GM18907 (cell line): ENCODE data around the gene ARHGEF1.
"Not testable (repeated sequence)": the region's sequence is repeated elsewhere in the genome, so short reads cannot be mapped to it uniquely, and the experiment has no call there.

Experiments
- ATAC-seq: cut with Tn5 transposase; IDR thresholded peaks from one replicate; pipeline ENCODE4 v1.9.1; 2021; ENCODE audit warnings: mild to moderate bottlenecking, moderate library complexity; ENCODE audit not compliant: unreplicated experiment

Gene ARHGEF1

GRCh38 chr19:41929536-41930071, 46.6 kb downstream of the ARHGEF1 start:
- no peak for ATAC-seq

GRCh38 chr19:41930322-41930722, 47.3 kb downstream of the ARHGEF1 start:
- no peak for ATAC-seq

GRCh38 chr19:41930926-41931592, 48.1 kb downstream of the ARHGEF1 start:
- no peak for ATAC-seq

GRCh38 chr19:41932259-41932719, 49.3 kb downstream of the ARHGEF1 start:
- no peak for ATAC-seq

DNA sequence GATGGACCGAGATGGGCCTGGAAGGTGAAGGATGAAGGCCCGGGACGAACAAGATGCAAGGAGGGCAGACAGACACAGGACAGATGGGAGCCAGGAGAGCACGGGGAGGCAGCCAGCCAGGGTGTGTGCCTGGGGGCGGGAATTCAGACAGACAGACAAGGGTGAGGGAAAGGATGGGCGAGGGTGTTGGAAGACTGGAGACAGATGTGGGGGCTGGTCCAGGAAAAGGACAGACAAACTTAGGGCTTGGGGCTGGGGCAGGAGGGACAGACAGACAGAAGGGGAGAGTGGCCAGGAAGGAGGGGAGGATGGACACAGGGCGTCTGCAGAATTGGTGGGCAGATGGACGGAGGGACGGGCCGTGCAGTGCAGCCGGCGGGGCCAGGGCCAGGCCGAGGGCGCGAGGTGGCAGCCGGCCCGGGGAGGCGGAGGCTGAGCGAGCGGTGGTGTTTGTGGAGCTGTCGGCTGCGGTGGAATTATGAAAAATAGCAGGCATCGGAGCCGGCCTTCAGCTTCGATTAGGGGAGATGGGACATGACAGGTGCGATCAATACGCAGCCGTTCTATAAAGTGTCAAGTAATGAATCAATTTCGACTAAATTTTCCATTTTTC, 49.8 kb downstream of the ARHGEF1 start:
- no peak for ATAC-seq

- ATAC-seq, result no peak
Measured at GRCh38 chr19:41933693-41934426, 50.9 kb downstream of the ARHGEF1 start.

DNA sequence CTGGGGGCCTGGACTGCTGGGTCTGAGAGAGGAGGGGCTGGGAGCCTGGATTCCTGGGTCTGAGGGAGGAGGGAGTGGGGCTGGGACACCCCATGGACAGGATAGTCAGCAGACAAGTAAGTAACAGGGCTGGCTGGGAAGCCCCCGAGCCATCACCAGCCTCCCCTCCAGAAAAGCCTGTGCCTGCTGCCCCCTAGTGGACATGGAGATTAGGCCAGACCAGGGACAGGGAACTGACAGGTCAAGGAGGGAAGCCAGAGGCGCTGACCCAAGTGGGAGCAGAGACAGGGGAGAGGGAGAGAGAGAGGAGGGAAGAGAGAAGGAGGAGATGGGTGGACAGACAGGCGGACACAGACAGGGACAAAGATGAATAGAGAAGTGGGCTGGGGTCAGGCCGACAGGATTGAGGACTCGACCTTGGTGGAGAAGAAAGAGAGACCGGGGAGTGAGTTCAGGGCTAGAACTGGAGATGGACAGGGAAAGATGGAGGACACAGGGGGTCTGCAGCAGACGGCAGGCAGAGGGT, 51.9 kb downstream of the ARHGEF1 start:
- ATAC-seq, result peak; percentile 65

- no peak for ATAC-seq
Measured at GRCh38 chr19:41935760-41936415, 52.9 kb downstream of the ARHGEF1 start.

DNA sequence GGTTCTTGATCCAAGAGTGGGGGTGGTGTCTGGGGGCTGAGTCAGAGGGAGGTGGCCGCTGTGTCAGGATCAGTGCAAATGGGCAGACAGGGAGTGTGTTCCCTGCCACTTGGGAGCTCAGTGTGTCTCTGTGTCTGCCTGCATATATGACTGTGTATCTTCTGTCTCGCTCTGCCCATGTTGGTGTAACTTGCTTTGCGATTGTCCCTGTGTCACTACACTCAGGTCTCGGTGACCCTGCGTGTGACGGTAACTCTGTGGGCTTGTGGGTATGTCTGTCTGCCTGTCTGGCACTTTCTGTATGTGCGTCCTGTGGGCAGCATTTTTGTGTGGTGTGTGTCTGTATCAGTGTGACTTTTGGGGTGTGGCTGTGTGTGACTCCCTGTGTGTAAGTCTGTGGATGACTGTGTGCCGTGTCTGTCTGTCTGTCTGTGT, 53.4 kb downstream of the ARHGEF1 start:
- ATAC-seq, result no peak

DNA sequence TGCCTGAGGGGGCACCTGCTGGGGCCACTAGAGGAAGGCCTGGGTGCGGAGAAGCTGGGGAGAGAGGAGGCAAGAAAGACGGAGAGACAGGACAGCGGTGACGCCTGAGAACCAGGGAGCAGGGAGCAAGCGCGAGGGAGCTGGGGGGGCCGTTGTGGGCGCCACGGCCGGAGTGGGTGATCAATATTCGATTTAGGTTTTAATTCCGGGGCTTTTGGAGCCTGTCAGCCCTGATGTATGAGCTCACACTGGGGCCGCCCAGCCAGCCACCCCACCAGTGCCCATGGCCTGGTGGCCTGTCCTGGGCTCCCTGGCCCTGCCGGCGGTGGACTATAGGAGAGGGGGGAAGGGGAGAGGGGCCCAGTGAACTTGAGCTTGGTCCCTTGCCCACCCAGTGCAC, 54.0 kb downstream of the ARHGEF1 start:
- no peak for ATAC-seq

DNA sequence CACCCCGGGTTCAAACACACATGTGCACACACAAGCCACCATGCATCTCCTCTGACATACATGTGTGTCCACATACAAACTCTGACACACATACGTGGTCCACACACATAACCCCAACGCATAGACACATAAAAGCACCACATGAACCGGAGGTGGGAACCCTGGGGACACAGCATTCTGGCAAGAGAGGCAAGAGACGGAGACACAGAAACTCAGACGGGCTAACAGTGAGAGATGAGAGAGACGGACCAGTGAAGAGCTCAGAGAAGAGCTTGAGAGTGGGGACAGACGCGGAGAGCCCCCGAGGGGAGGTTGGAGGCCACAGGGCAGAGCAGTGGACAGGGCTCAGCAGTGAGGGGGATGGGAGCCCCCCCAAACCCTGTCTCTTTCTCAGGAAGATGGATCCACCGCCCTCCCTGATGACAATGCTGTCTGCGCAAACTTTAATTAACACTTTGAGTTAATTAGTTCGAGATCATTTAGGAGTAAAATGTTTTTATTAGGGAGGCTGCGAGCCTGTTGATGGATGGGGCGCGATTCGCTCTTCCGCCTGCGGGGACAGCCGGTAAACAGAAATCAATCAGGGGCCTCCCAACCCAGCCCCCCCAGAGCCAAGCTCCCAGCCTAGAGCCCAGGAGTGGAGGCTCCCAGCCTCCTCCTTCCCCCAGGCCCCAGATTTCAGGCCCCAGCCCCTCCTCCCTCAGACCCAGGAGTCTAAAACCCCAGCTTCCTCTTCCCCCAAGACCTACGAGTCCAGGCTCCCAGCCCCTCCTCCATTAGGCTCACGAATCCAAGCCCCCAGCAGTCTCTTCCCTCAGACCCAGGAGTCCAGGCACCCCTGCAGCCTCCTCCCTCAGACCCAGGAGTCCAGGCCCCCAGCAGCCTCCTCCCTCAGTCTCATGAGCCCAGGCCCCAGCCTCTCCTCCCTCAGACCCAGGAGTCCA, 54.8 kb downstream of the ARHGEF1 start:
- ATAC-seq, result no peak

GRCh38 chr19:41939209-41939608, 56.2 kb downstream of the ARHGEF1 start:
- ATAC-seq, result not testable (repeated sequence)

DNA sequence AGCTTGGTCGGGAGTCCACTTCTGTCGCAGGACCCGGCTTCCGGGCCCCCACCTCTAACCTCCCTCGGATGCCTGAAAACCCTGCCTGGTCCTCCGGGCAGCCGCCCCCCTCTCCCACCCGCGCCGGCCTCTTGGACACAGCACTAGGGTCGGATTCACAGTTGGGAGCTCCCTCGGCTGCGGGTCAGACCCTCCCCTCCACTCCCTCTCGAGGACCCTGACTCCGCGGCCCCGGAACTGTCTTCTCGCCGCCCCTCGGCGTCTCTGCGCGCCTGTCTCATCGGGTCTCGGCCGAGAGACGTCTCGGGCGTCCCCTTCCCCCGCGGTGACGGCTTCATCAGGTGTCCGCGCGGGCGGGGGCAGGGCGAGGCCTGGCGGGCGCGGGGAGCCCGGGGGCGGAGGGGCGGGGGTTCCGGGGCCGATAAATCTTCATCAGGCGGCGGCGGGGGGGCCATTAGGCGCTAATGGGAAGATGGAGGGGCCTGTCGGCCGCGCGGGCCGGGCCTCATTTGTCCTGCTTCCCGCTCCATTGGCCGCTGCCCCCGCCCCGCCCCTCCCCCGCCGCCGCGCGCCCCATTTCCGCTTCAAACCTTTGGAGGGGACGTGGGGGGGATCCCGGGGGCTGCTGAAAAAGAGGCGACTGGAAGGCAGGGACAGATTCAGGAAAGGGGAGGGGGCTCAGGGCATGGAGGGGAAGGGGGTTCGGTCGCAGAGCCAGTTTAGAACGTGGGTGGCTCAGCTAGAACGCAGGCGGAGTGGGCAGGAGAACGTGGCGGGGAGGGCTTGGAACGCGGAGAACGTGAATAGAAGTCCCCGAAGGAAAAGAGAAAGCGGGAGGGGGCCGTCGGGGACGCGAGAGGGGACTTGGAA, 57.1 kb downstream of the ARHGEF1 start:
- no peak for ATAC-seq

DNA sequence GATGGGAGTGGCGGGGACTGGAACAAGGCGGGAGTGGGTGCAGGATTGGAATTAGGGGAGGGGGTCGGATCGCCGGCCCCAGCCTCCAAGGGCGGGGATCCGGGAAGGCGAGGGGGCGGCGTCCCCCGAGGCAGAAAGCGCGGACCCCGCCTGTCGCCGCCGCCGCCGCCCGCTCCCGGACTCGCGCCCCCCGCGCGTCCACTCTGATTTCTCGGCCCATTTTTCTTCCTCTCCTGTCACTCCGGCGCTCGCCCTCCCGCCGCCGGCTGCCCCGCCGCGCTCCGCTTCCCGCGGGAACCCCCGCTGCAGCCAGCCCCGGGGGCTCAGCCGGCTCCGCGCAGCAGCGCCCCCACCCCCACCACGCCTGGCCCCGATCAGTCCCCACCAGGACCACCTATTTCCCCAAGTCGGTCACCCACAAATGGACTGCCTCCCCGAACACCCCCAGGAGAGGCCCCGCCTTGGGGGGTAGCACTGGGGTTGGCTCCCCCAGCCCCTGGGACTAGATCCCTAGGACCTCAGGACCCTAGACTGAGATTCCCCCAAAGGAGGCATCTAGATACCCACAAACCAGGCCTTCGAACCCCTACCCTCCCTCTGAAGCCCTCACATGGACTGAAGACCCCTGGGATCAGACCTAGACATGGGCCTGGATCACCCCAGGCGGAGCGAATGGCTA, 57.9 kb downstream of the ARHGEF1 start:
- no peak for ATAC-seq

GRCh38 chr19:41941410-41942202, 58.6 kb downstream of the ARHGEF1 start:
- ATAC-seq, result no peak

- ATAC-seq, result no peak
Measured at GRCh38 chr19:41944336-41944735, 61.4 kb downstream of the ARHGEF1 start.

- peak; percentile 85 for ATAC-seq
Measured at GRCh38 chr19:41945135-41945766, 62.3 kb downstream of the ARHGEF1 start.
